CD1c-positive myeloid dendritic cell (primary cell): ENCODE results near the gene SOD2.
"Not testable (repeated sequence)": the region's sequence is repeated elsewhere in the genome, so short reads cannot be mapped to it uniquely, and the experiment has no call there.

Experiments used
- DNase-seq: peaks from one replicate; pipeline ENCODE4 v3.0.0-alpha.2; 2016; ENCODE audit errors: extremely low spot score

Gene SOD2

DNA sequence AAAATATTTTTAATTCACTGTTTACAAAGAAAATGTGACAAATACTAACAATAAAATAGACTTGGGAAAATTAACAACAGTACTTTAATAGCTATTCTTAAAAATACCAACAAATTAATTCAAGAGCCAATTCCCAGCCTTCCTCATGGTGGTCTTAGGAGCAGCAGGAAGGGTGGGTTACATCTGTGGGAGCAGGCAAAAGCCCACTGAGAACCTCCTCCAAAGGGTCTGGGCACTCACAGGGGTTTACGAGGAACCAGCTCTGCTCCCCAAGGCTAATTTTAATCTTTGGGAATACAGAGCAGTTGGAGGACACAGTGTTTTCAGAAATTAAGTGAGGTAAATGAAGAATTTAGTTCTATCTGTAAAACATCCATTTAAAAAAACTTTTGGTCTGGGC is 10.2 kb downstream of the SOD2 start:
- no peak for DNase-seq

DNA sequence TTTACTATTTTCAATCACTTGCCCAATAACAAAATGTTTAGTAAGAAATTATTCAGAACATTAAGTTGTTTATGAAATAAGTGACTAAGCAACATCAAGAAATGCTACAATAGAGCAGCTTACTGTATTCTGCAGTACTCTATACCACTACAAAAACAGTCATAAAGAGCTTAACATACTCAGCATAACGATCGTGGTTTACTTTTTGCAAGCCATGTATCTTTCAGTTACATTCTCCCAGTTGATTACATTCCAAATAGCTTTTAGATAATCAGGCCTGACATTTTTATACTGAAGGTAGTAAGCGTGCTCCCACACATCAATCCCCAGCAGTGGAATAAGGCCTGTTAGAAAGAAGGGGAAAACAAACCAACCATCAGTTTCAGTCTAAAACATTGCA is 10.7 kb downstream of the SOD2 start:
- DNase-seq, result no peak

- DNase-seq, result no peak
Observed at GRCh38 chr6:159681191-159681880, 11.7 kb downstream of the SOD2 start.

DNA sequence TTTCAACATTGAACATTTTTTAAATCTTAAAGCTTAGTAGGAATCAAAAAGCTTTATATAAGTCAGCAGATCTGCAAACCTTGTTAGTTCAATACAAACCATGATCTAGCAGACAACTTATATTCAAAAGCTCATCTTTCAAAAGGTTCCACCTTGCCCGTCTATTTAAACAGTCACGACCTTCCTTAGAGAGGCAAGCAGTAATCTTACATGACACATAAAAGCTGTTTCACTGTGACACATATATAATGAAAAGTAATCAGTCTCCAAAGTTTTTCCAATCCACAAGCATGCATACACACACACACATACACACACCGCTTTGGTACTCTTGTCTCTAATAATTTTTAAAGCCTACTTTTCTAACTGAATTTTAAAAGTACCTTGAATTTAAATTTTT is 12.9 kb downstream of the SOD2 start:
- no peak for DNase-seq

GRCh38 chr6:159679091-159680077 is 13.7 kb downstream of the SOD2 start:
- peak; percentile 39 for DNase-seq

DNA sequence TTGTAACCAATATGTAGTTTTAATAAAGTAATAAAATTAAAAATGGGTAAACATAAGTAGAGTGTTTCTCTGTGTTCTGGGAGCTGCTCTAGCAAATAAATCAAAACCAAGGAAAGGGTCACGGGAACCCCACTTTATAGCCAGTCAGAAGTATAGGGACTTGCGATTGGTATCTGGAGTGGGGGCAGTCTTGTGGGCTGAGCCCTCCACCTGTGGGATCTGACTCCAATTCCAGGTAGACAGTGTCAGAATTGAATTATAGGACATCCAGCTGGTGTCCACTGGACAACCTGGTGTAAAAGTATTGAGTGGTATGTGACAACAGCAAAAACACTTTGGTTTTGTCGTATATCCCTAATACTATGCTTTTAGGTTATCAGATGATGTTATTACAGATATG is 14.5 kb downstream of the SOD2 start:
- no peak for DNase-seq

GRCh38 chr6:159677506-159678165 is 15.4 kb downstream of the SOD2 start:
- no peak for DNase-seq

- no peak for DNase-seq
Observed at GRCh38 chr6:159676890-159677505, 16.0 kb downstream of the SOD2 start.

- not testable (repeated sequence) for DNase-seq
Observed at GRCh38 chr6:159676236-159676635, 16.8 kb downstream of the SOD2 start.

GRCh38 chr6:159665868-159666635 is 27.0 kb downstream of the SOD2 start:
- DNase-seq, result no peak

DNA sequence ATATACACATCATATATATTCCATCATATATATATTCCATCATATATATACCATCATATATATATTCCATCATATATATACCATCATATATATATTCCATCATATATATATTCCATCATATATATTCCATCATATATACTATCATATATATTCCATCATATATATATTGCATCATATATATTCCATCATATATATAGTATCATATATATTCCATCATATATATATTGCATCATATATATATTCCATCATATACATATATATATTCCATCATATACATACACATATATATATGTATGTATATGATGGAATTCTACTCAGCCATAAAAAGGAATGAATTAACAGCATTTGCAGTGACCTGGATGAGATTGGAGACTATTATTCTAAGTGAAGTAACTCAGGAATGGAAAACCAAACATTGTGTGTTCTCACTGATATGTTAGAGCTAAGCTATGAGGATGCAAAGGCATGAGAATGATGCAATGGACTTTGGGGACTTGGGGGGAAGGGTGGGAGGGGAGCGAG is 29.6 kb downstream of the SOD2 start:
- DNase-seq, result not testable (repeated sequence)

DNA sequence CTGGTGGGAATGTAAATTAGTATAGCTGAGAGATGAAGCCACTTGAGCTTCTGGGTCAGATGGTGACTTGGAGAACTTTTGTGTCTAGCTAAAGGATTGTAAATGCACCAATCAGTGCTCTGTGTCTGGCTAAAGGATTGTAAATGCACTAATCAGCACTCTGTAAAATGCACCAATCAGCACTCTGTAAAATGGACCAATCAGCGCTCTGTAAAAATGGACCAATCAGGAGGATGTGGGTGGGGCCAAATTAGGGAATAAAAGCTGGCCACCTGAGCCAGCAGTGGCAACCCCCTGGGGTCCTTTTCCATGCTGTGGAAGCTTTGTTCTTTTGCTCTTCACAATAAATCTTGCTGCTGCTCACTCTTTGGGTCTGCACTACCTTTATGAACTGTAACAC is 31.1 kb downstream of the SOD2 start:
- not testable (repeated sequence) for DNase-seq

DNA sequence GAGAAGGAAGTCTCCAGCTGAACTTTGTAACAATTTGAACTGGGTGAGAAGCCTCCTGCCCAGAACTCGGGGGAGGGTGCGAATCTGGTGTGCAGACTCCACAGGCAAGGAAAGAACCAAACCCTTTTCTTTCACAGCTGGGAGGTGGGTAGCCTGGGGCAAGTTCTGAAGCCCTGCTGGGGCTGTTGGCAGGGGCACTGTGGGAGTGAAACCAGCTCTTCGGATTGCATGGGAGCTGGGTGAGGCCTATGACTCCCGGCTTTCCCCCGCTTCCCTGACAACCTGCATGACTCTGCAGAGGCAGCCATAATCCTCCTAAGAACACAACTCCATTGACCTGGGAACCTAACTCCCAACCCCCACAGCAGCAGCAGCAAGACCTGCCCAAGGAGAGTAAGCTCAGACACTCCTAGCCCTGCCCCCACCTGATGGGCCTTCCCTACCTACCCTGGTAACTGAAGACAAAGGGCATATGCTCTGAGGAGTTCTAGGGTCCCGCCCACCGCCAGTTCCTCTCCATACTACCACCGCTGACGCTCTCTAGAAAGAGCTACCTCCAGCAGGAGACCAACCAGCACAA is 37.5 kb downstream of the SOD2 start:
- DNase-seq, result no peak

- peak; percentile 66 for DNase-seq
Observed at GRCh38 chr6:159654483-159655098, 38.5 kb downstream of the SOD2 start.

DNA sequence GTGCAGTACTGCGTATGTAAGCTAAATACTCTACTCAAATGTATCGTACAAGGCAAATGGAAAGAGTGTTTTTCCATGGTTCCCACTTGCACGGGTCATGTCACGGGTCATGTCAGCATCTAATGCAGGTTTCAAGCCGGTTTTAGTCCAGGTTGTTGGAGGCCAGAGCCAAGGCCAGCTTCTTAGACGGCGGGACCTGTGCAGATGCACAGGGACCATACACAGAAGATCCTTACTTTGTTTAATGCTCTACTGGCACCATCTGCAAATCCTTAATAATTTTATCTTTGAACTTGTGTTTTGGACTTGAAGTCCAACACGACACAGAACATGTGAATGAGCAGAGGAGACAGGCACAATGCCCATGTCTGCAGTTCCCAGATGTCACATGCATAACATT is 42.7 kb downstream of the SOD2 start:
- no peak for DNase-seq

DNA sequence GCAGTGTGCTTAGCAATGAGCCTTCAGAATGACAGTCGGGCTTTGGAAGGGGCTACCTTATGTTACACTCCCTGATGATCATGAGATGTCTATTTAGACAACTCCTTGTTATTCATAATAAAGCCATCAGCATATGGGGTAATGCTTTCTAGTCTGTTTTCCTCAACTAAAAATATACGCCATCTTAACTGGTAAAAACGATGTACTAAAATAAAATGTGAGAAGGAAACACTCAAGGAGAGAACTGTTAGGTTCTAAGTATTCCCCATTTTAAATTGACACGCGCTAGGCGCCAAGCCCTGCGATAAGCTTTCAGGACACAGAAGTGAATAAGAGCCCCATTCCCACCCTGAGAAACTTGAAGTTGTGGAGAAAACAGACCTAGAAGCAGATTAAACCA is 43.6 kb downstream of the SOD2 start:
- no peak for DNase-seq

GRCh38 chr6:159646733-159647132 is 46.3 kb downstream of the SOD2 start:
- DNase-seq, result no peak

- no peak for DNase-seq
Observed at GRCh38 chr6:159646116-159646515, 46.9 kb downstream of the SOD2 start.

DNA sequence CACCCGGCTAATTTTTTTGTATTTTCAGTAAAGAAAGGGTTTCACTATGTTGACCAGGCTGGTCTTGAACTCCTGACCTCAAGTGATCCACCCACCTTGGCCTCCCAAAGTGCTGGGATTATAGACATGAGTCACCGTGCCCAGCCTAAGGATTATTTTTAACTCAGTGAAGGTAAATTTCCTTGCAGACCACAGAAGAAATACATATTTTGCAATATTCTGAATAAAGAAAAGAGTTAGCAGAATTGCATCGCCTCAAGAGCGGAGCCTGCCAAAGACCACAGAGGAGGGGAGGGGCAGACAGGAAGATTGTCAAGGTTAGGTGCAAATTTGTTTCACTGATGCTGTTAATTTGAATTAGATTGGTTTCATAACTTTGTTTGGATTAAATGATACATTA is 47.4 kb downstream of the SOD2 start:
- DNase-seq, result no peak
